ENCODE data around the gene MAP6D1. TPM values are rescaled to one million over a fixed set of nuclear protein-coding genes. Genes with fewer than 3 reads are reported as not detected.
"Not testable (repeated sequence)": the region's sequence is repeated elsewhere in the genome, so short reads cannot be mapped to it uniquely, and the experiment has no call there.

MAP6D1 gene
- total RNA-seq, 1 donor, result 2.2 TPM

DNA sequence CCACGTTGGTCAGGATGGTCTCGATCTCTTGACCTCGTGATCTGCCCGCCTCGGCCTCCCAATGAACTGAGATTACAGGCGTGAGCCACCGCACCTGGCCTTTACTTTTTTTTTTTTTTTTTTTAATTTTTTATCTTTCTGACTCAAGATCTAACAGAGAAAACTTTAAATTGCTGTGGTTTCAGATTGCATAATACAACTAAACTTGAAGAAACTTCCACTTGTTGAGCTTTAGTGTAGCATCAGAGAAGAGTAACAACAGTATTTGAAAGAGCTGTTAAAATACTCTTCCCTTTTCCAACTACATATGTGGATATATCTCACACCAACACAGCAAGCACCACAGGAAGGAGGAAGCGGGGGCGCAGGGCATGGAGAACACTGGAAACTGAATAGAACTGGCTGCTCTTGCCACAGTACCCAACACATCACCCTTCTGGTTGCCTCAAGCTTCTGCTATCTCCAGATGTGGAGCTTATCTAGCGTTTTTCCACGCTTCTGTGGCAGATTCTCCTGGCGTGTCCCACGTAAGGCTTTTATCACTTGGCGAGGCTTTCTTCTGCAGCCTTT lies 45.4 kb downstream of the MAP6D1 start:
- Histone ChIP-seq H3K27ac (ENCODE audit: low read depth, low read length) (no peak overlapping the region), H3K36me3 (ENCODE audit: insufficient read depth, low read length) (peaks cover 65% of the 10 kb centered on the region), H4K20me1 (ENCODE audit: insufficient read depth, low read length) (no peaks in the 10 kb centered on the region), H3K79me2 (ENCODE audit: insufficient read depth, low read length) (peaks cover 15% of the 10 kb centered on the region), H3K4me1 (ENCODE audit: insufficient read depth, low read length) (peaks cover 14% of the 10 kb centered on the region), H3K9me3 (ENCODE audit: low read depth, low read length) (no peaks in the 10 kb centered on the region), H3K4me3 (ENCODE audit: insufficient read depth, low read length) (no peak overlapping the region), H3K4me2 (ENCODE audit: insufficient read depth, low read length) (no peak overlapping the region), H3K27me3 (ENCODE audit: insufficient read depth, low read length) (no peaks in the 10 kb centered on the region), H2AFZ (ENCODE audit: low read length) (no peak overlapping the region)
- TF ChIP-seq CTCF (IDR thresholded peaks at IDR 0.05; ENCODE audit: extremely low read depth, low read depth, low read length), result no peak
- DNase-seq (ENCODE audit: insufficient read length, low spot score, missing footprints), result no peak

GRCh38 chr3:183777016-183777618 lies 48.3 kb downstream of the MAP6D1 start:
- H3K9me3 ChIP-seq (ENCODE audit: low read depth, low read length), result no peaks in the 10 kb centered on the region
- no peaks in the 10 kb centered on the region for H3K79me2 ChIP-seq (ENCODE audit: insufficient read depth, low read length)
- H3K27ac ChIP-seq (ENCODE audit: low read depth, low read length), result no peak overlapping the region
- peaks cover 20% of the 10 kb centered on the region for H3K4me1 ChIP-seq (ENCODE audit: insufficient read depth, low read length)
- no peaks in the 10 kb centered on the region for H3K27me3 ChIP-seq (ENCODE audit: insufficient read depth, low read length)
- peaks cover 79% of the 10 kb centered on the region for H3K36me3 ChIP-seq (ENCODE audit: insufficient read depth, low read length)
- H3K4me3 ChIP-seq (ENCODE audit: insufficient read depth, low read length), result no peak overlapping the region
- no peak for TF ChIP-seq CTCF (IDR thresholded peaks at IDR 0.05; ENCODE audit: extremely low read depth, low read depth, low read length)
- no peak overlapping the region for H3K4me2 ChIP-seq (ENCODE audit: insufficient read depth, low read length)
- no peaks in the 10 kb centered on the region for H4K20me1 ChIP-seq (ENCODE audit: insufficient read depth, low read length)
- no peak overlapping the region for H2AFZ ChIP-seq (ENCODE audit: low read length)
- DNase-seq (ENCODE audit: insufficient read length, low spot score, missing footprints), result no peak

DNA sequence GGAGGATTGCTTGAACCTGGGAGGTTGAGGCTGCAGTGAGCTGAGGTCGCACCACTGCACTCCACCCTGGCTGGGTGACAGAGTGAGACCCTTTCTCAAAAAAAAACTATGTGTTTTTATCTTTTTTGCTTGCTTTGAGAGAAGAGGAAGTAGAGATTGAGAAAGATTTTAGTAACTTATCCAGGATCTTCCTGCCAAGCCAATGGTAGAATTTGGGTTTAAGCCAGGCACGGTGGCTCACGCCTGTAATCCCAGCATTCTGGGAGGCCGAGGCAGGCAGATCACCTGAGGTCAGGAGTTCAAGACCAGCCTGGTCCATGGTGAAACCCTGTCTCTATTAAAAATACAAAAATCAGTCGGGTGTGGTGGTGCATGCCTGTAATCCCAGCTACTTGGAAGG lies 48.9 kb downstream of the MAP6D1 start:
- H3K27ac ChIP-seq (ENCODE audit: low read depth, low read length); H3K9me3 ChIP-seq (ENCODE audit: low read depth, low read length); H3K79me2 ChIP-seq (ENCODE audit: insufficient read depth, low read length); DNase-seq (ENCODE audit: insufficient read length, low spot score, missing footprints); H3K4me2 ChIP-seq (ENCODE audit: insufficient read depth, low read length); H4K20me1 ChIP-seq (ENCODE audit: insufficient read depth, low read length); H3K4me3 ChIP-seq (ENCODE audit: insufficient read depth, low read length); H2AFZ ChIP-seq (ENCODE audit: low read length); H3K27me3 ChIP-seq (ENCODE audit: insufficient read depth, low read length): not testable (repeated sequence)
- H3K4me1 ChIP-seq (ENCODE audit: insufficient read depth, low read length), result peaks cover 20% of the 10 kb centered on the region
- peaks cover 78% of the 10 kb centered on the region for H3K36me3 ChIP-seq (ENCODE audit: insufficient read depth, low read length)

DNA sequence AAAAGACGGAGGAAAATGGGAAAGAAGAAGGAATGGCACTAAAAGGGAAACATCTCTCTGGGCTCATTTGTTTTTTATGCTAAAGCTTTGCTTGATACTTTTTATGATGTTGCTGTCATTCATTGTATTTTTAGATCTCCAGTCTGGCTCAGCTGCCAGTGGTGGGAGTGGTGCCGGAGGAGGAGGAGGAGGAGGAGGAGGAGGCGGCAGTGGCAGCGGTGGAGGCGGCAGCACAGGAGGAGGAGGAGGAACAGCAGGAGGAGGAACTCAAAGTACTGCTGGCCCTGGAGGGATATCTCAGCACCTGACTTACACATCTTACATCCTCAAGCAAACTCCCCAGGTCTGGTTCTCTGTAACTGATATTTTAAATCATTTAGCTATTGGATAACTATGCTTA lies 49.6 kb downstream of the MAP6D1 start:
- DNase-seq (ENCODE audit: insufficient read length, low spot score, missing footprints), result no peak
- no peak overlapping the region for H3K4me3 ChIP-seq (ENCODE audit: insufficient read depth, low read length)
- H4K20me1 ChIP-seq (ENCODE audit: insufficient read depth, low read length), result no peaks in the 10 kb centered on the region
- H3K79me2 ChIP-seq (ENCODE audit: insufficient read depth, low read length), result no peaks in the 10 kb centered on the region
- H3K27me3 ChIP-seq (ENCODE audit: insufficient read depth, low read length), result no peaks in the 10 kb centered on the region
- H2AFZ ChIP-seq (ENCODE audit: low read length), result no peak overlapping the region
- H3K4me2 ChIP-seq (ENCODE audit: insufficient read depth, low read length), result no peak overlapping the region
- peaks cover 72% of the 10 kb centered on the region for H3K36me3 ChIP-seq (ENCODE audit: insufficient read depth, low read length)
- no peak for TF ChIP-seq CTCF (IDR thresholded peaks at IDR 0.05; ENCODE audit: extremely low read depth, low read depth, low read length)
- peaks cover 20% of the 10 kb centered on the region for H3K4me1 ChIP-seq (ENCODE audit: insufficient read depth, low read length)
- no peak overlapping the region for H3K27ac ChIP-seq (ENCODE audit: low read depth, low read length)
- H3K9me3 ChIP-seq (ENCODE audit: low read depth, low read length), result no peaks in the 10 kb centered on the region

All from osteoblast (primary cell).